Activated CD4-positive, alpha-beta T cell treated with anti-CD3 and anti-CD28 coated beads, Interleukin-10, Interleukin-2, amounts not matched to agents 100 ng/mL and 50 ng/mL, durations not matched to agents 16 hours and 8 hours (primary cell): Measurements from ENCODE around the gene STN1.

Experiments
- DNase-seq: peaks from one replicate; pipeline ENCODE4 v3.0.0-alpha.2; 2020

STN1 gene

DNA sequence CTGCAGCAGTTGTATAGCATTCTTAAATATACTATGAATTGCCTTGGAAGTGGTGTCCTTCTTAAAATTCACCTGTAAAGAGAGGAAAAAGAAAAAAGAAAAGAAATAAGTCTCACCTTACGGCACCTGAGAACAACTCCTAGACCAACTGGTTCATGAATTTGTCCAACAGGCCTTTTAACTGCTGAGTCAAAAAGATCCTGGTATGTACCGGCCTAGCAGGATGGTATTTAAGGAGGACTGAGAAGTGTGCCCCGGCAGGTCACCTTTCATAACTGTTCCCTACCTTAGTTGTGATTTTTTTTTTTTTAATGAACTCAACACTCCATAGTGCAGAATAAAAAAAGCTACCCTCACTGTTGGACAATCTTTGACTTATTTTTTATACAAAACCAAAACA, 25.8 kb downstream of the STN1 start:
- DNase-seq: no peak

DNA sequence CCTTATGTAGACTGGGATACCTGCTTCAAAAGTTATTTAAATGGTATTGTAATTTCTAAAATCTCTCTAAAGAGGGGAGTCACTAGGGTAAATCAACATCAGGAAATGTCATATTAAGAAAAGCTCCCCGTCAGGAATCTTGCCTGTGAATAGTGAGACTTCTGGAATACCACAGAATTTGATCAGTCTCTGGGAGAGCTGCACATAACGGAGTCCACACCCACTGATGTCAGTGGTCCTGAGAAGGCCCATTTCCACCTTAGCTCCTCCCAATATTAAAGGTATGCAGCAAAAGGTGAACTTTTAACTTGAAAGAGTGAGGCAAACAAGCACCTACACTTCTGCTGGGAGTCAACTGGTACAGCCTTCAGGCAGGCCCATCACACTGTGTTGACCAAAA, 27.3 kb downstream of the STN1 start:
- no peak for DNase-seq

DNA sequence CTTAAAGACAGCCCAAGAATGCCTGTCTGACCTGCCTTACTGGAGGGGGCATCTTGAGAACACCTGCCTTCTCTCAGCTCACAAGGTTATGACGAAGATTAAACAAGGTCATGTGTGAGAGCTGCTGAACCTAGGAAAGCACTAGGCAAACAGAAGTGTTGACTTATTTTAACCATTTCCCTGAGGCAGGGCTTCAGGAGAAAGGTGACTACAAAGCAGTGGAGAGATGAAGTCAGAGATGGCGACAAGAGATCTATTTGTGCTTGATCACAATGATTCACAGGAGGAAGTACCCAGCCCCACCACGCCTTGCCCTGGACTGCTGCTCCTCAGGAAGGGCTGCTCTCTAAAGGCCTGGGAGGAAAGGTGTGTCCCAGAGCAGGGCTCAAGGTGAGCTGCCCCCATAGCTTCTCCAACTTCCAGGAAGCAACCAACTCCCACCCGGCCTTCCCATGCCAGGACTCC, 27.8 kb downstream of the STN1 start:
- DNase-seq: peak; percentile 38

DNA sequence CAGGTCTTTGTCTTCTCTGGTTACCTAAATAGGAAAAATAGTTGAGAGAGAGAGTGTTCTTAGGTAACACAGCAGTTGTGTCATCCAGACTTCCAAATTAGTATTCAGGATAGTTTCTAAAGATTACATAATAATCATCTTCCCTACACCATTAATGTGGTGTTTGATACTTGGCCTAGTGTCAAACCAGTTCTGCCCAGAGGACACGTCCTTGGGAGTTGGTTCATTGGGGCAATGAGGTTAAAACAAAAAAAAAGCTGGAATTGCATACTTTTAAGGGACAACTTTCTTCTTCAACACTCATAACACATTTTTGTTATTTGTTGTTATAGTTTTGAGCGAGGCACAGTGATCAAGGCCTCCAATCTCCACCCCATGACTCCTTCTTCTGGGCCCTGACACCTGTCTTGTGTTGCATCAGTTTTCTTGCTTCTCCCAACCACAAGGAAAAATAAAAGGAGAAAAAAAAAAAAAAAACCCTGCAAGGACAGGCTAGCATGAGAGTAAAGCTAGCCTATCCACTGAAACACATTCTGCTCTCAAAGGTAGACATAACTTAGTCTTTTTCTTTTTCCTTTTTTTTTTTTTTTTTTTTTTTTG, 28.8 kb downstream of the STN1 start:
- DNase-seq: no peak

DNA sequence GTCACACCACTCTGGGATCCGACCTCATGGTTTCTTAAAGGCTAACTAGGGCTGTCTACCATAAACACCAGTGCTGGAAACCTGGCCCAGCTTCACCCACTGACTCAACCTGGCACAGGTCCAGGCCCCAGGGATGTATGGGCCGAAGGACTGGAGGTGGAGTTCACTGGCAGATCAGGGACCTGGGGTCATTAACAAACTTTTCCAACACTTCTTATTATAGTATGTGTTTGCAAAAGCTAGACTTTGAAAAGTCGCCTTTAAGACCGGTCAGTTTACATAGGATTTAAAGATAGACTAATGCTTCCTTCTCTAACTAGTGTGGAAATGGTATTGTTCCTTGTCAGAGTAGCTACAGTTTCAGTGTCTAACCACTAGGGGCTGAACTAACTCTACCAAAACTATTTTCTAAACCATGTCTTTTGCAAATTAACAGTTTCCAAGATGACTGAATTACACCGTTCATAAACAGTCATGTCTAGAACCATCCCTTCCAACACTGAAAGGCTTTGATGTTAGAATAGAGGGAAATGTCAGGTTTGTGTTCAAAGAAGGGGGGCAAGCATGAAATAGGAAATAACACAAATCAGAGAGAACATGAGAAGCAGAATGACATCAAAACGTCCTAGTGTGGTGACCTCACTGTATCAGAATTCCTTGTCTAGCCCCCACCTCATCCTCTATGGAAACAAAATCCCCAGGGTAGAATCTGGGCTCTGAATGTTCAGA, 29.7 kb downstream of the STN1 start:
- peak; percentile 69 for DNase-seq

DNA sequence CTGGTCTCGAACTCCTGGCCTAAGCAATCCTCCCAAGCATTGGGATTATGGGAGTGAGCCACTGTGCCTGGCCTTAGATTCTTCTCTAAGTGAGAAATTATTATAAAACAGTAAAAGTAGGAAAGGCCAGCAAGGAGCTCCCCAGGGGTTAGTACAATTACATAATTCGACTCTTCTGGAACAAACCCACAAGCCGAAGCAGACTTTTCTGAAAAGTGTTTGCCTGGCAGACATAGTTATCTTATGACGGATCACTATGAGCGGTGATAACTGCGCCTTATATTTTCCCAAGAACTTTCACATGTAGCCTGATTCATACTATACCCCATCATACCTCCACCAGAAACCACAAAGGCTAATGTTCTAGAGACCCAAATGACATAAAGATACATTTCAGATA, 32.4 kb downstream of the STN1 start:
- no peak for DNase-seq

DNA sequence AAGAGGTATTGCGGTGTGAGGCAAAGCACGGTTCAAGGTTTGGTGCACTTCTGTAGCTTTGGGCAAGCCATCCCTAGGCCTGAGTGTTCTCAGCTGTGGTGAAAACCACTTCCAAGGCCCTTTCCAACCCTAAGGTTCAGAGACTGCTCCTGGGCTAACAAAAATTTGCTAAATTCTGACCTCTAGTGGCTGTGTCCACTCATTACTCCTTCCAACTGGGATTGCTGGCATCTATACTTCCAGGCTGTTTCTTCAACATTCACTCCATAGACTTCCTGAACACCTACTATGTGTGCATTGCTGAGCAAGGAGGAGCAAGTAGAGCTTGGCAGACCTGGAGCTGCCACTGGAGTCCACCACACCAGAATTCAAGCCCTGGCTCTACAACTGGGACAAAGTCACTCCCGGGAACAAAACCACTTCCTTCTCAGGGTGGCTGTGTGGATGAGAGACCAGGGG, 33.3 kb downstream of the STN1 start:
- DNase-seq: peak; percentile 44

DNA sequence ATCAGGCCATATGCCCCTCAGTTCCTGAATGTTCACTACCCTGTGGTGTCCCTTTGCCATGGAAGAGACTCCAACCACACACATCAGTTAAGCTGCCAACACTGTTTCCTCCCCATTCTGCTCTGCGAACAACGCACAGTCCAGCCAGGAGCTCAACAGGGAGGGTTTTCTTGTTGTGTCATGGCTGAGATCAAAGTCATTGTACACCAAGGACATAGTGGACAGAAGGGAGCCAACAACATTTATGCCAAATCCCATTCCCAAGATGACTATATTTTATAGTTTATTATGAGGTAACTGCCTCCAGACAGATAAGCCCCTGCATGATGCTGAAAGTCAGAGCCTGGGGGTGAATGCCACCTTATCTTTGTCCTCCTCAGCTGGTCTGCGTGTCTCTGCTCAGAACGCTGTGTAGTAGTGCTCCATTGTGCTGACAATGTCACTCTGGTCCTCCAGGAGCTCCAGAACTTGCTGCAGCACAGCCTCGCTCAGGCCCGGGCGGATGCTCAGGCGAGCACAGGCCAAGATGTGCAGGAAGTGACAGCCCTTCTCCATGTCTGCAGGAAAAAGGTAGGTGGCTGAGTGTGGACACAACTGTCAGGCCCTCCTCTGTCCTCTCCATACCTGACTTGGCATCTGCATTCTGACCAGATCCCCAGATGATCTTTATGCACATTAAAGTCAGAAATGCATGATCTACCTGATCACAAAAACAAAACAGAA, 35.5 kb downstream of the STN1 start:
- no peak for DNase-seq

DNA sequence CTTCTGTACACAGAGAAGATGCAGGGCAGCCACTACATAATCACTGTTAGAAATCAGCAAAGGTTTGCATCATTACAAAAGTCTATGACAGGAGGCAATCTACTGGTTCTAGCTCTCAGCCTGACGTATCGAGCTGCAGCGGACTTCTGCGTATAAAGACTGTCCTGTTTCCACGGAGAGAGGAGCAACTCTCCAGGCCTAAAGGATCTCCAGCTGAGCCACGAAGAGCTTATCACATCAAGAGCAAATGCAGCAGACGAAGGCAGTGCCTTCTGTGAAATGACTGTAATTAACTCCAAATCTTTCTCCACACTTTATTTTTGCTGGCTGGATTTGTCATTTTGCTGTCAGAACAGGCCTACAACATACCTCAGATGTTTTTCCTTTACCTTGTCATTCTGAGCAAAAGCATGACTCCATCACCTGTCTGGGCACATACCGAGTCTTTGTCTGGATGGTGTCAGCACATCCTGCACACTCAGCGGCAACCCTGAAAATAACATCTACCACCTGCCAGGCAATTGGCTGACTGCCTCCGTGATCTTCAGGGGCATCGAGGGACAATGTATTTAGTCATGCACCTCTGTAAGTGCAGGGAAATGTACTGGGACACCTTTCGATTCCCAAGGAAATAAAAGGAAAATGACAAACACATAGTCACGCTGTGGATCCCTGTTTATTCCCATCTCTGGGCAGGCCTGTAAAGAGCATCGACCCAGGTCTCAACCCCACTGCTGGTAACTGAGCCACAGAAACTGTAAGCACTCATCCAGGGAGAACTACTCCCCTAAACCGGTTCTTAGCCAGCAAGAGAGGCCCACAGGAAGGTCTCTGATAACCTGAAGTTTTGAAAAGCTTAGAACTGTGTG, 36.3 kb downstream of the STN1 start:
- DNase-seq: no peak

DNA sequence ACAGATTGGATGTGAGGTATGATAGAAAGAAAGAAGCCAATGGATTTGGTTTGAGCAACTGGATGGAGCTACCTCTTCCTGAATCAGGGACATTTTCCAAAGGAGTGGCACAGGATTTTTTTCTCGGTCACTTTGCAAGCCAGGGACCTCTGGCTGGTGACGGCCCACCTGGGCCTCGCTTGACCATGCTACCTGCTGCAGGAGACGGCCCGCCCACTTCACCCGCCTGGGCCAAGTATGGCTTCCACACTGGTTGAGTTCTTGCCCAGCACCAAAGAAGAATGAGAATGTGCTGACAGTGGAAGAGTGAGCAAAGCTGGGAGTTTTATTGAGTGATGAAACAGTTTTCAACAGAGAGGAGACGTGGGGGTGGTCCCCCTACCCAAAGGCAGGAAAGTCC, 38.2 kb downstream of the STN1 start:
- no peak for DNase-seq

DNA sequence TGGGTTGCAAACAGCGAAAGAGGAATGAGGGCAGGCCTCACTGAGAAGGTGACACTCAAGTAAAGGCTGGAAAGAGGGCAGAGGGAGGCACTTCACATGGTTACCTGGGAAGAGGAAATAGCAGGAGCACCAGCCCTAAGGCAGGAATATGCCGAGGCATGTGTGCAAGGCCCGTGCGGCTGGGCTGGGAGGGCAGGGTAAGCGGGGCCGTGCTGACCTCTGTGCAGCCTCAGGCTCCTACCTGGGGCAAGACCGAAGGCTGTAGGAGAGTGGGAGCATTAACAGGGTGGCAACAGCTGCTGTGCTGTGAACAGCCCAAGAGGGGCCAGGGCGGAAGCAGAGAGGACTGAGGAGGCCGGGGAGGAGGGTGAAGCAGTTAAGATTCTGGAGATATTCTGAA, 38.6 kb downstream of the STN1 start:
- no peak for DNase-seq

DNA sequence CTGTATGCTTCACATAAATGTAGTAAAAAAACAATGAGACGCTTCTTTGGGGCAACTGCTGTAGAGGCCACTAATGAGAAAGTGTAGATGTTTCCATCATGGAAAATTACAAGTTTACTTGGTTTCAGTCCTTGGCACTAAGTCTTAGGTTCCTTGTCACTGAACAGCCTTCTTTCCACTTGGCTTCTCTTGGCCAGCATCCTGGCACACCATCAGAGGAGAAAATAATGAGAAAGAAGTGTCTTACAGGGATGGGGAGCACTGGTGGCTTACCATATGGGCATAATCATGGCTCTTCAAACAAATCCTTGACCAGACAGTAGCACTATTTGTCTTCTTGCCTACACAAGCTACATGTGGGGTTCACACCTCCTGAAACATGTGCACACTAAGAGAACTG, 40.1 kb downstream of the STN1 start:
- DNase-seq: no peak

DNA sequence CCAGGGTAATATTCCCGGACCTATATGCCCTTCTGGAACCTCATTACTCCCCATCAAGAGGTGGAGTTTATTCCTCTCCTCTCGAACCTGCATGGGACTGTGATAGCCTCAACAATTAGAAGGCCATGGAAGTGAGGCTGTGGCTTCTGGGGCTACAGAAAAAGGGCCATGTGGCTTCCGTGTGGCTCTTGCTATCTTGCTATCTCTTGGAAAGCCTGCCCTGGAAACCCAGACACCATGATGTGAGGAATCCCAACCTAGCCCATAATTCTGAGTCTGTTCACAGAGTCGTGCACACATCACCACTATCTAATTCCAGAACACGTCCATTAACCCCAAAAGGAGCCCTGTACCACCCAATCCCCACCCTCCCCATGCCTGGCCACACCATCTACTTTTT, 41.8 kb downstream of the STN1 start:
- DNase-seq: no peak

DNA sequence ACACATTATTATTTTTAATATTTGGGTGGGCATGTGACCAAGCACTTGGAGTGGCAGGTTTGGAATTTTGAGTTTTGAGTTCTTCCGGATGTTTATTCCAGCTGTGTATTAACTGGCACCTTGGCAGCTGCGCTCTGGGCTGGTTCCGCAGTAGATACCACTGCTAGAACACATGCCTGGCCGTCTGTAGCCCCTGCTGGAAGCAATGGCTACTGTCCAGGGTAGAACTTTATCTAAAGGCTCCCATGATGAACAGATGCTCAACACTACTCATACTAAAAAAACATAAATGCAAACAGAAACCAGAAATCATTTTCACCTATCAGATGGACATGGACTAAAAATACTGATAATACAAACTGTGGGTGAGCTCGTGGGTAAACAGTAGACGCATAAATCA, 43.3 kb downstream of the STN1 start:
- no peak for DNase-seq

DNA sequence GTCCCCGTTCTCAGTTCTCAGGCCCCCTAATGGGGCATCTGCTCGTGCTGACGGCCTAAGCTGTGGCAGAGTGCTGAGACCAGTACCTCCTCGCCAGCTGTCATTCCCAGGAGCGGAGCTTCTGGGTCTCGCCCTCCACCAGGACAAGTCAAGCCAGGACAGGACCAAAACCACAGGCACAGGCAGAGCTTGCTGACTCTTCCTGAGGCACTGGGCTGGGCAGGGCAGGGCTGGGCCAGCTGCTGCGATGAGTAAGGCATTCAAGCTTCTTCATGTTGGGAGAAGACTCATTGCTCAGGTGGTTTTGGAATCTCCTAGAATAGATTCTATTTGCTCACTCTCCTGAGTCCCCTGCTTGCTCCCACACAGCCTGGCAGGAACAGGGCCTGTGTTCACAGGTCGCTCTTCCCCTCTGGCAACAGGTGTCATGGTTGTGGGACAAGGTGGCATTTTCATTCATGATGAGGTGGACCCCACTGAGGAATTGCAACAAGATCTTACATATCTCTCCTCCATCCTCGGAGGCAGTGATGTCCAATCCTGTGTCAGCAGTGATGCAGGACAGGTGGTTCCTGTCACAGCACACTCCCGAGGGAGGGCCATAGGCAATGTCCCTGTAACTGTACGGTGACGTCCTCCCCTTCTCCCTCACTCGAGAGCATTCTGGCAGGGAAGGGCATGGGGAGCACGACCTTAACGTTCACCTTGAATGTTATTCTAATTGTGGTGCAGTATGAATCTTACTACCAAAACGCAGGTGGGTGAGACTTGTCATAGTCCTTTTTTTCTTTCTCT, 45.6 kb downstream of the STN1 start:
- DNase-seq: no peak

DNA sequence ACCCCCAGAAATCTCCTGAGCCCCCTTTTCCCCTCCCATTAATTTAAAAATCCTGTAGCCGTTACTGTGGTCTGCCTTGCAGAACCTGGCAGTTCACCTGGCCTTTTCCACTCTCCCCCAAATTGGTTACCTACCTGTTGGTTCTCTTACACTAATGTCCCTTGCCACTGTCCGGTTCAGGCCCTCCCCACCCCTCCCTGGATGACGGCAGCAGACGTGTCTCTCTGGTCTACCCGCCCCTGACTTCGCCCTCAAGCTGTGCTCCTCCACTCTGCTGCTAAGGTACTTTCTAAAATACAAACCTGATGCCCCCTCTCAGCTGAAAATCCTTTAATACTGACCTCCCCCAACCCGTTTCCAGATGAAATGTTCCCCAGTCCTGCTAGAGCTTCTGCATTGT, 47.0 kb downstream of the STN1 start:
- DNase-seq: no peak

DNA sequence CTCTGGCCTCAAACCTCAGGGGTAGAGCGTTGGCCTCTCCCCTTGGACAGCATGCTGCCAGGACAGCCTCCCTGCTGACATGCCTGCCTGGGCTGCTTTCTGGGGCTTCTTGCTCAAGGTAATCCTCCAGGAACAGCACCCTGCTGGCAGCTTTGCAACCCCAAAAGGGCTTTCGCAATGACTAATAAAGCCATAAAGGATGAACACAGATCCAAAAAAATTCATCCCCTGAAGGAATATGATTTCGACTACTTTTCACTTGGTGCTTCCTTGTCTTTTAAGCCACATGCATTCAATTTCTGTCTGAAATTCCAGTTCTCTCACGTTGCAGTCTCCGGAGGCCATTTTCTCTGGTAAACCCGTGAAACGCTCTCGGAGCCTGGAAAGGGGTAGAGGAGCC, 47.5 kb downstream of the STN1 start:
- no peak for DNase-seq

DNA sequence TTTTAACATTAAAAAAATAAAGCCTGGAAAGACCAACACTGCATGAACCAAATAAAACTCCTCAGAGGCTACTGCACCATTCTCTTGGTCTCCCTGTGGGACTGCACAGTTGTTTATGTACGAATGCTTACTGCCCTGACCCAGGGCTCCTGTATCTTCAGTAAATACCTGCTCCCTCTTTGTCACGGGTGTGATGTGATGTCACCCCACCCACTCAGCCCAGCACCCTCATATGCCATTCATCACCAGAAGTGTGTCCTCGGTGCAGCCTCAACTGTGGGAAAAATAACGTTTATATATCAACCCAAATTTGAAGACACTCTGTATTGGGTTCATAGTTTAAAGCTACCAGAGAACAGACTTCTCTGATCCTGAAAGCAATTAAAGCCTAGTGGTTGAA, 48.6 kb downstream of the STN1 start:
- DNase-seq: no peak

DNA sequence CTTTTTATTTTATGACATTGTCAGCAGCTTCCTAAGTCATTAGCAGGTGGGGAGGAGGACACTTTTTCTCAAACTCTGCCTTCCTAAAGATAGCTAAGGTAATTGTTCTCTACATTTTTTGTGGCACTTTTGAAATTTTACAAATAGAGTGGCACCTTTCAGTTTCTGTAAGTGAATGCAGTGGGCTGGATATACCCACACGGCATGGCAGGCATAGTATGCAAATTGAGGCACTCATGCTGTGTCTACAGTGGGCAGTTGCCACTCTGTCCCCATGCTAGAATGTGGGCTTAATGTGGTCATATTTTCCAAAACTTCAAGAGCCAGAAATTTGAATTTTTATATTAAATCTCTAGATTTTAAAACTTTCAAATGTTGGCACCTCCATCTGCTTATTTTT, 49.8 kb downstream of the STN1 start:
- no peak for DNase-seq

DNA sequence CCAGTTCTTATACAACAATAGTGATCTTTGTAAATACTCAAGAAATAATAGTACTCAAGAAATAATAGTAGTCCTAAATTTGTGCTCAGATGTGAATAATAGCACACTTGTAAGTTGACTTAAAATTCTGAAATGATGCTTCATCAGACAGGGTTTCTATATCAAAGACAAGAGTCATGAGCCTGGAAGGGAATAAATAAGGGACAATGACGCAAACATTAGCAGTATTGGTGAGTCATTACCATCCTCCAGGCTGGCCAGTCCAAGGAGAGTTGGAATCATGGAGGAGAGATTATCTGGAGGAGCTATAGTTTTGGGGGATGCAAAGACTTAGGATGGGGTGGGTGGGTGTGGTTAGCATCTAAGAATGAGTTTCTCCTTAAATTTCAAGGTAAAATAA, 56.5 kb downstream of the STN1 start:
- DNase-seq: no peak

DNA sequence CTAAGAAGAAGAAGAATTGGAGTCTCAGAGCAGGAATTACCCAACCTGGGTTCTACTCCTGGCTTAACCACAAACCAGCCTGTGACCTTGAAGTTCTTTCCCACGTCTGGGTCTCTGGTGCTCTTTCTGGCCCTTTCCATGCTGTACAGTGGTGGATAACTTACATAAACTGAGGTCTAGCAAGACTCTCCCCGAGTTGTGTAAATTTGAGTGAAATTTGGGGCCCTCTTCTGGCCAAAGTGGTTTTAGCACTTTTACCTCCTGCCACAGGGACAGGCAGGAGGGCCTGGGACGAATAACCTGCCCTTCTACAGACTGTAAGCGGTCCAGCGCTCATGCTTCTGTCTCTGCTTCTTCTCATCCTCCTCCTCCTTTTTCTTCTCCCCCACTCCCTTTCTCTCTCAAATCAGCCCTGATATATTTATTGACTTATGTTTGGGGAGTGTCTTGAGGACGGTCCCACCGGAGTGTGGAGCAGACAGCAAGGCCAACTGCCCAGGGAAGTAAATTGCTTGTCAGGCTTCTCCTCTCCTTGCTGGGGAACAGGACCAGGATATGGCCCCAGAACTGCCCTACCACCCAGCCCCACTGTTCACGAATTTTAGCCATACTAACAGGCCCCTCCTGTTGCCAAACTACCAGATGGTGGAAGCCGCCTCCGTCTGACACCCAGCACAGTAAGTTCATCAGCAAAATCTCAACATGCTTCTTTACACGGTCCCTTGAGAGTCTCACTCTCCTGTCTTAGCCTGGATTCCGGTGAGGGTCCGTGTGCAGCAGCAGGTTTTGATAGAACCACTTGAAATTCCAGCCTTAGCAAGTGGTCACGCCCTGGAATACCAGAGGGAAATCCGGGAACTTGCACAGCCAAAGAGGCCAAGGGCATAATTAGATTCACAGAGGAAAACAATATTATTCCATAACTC, 58.6 kb downstream of the STN1 start:
- peak; percentile 69 for DNase-seq
